CD4-positive, alpha-beta T cell treated with Interleukin-12 subunit alpha and Interleukin-12 subunit beta, for 1 hour (primary cell): ENCODE data around the gene TMEM176B.

Experiments
- DNase-seq: peaks from one replicate; pipeline ENCODE4 v3.0.0-alpha.2; 2020

The TMEM176B gene

GRCh38 chr7:150746921-150747320 lies 53.2 kb downstream of the TMEM176B start:
- no peak for DNase-seq

GRCh38 chr7:150745876-150746275 lies 54.3 kb downstream of the TMEM176B start:
- DNase-seq, result no peak

- no peak for DNase-seq
Observed at GRCh38 chr7:150745086-150745485, 55.1 kb downstream of the TMEM176B start.

GRCh38 chr7:150744041-150744656 lies 56.0 kb downstream of the TMEM176B start:
- DNase-seq, result no peak

GRCh38 chr7:150742286-150742968 lies 57.7 kb downstream of the TMEM176B start:
- DNase-seq, result no peak
